Heart left ventricle (tissue), 13 donors: ENCODE data around the gene KCNK15.

Experiments used
- CTCF ChIP-seq, 12 donors: fragments of 200-600 bp; sonication (generic) in 4 of 12; IDR thresholded peaks; one replicate each; pipeline versions ENCODE4 v1.5.0 to v1.8.0; 2018 to 2022; ENCODE audit warnings: antibody characterized with exemption in 12 of 12, mild to moderate bottlenecking in 5 of 12
- POLR2A ChIP-seq, 2 donors: fragments of 450-650 bp; IDR thresholded peaks; one replicate each; pipeline ENCODE4 v1.6.1; 2017; ENCODE audit warnings: antibody characterized with exemption in 2 of 2, mild to moderate bottlenecking in 2 of 2, moderate library complexity in 2 of 2
- donor health status: ischemic (EF 13 %, LVEDD 7.1; RV severe dilation, severe dysfunction).
- donor health status: DM: no; HTN: yes; CAD: no.
- donor health status: DM: no; HTN: no; CAD: no.
- donor health status: ischemic (EF 25% LVEDD 6.9; RV normal size, moderate dysfunction).
- donor health status: ischemic (EF 25% LVEDD 5.7; RV mildly dilated, moderate dysfunction).
- donor health status: ischemic (EF 35%, LVEDD 5.7; RV mildly dilated, moderate dysfunction).
- donor health status: nonischemic (EF 11% LVEDD 7.7; RV severe dilation, severe dysfunction).
- donor health status: DM: yes; HTN: yes; CAD: no.
- donor health status: PGD.
- donor health status: ischemic (EF 29% LVEDD 5.4; RV normal size, mild dysfunction).
- donor health status: nonischemic (EF 23%, LVEDD 6.1; RV moderate dilation, normal function).

- TF ChIP-seq POLR2A (IDR thresholded peaks at IDR 0.05) = no peak
- no peak for TF ChIP-seq CTCF (IDR thresholded peaks at IDR 0.05)
Observed at GRCh38 chr20:44701858-44702256, 43.8 kb upstream of the KCNK15 start.
